HCT116 (cell line): ENCODE data around the gene USP10. TPM values are rescaled to one million over a fixed set of nuclear protein-coding genes. Genes with fewer than 3 reads are reported as not detected.

ENCODE experiments used
- ATAC-seq: fragments of 200-7000 bp; cut with Tn5 transposase; 2 replicates; pipeline ENCODE4 v1.9.1; 2020; ENCODE audit warnings: mild to moderate bottlenecking, moderate library complexity
- BruUV-seq: library from RNA; stranded (reverse); fragments of 400-500 nt; replicated peaks from 2 replicates; lab custom pipeline; 2021; lab: Mats Ljungman, UMichigan
- CTCF ChIA-PET: fragments of 300-600 bp; sonication (Branson Sonifier 250); formaldehyde crosslinking; loops from one replicate; lab custom pipeline; 2021; ENCODE audit warnings: antibody characterized with exemption; lab: Charles Lee
- POLR2A ChIA-PET: fragments of 300-600, 350-600 bp; sonication (Branson Sonifier 250); formaldehyde crosslinking; loops from one replicate; lab custom pipeline; 2021; ENCODE audit warnings: antibody characterized with exemption; lab: Charles Lee
- RAD21 ChIA-PET, 2 experiments: fragments of 300-600 bp; sonication (Branson Sonifier 250); formaldehyde crosslinking; loops; one replicate each; lab custom pipeline; 2023; ENCODE audit warnings: low total read pairs in 2 of 2; ENCODE audit not compliant: uncharacterized antibody in 2 of 2, unreplicated experiment in 2 of 2, low non-redundant PET in 1 of 2; lab: Charles Lee
- DNase-seq: peaks from one replicate; pipeline ENCODE4 v3.0.0-alpha.2; 2010; ENCODE audit warnings: low read depth, low spot score
- H2AFZ ChIP-seq: fragments of 200-600 bp; shearing (Covaris generic), sonication (generic); 2 replicates; pipeline ENCODE4 v1.6.1; 2017; ENCODE audit warnings: low read depth, mixed run types, mixed read lengths, antibody characterized with exemption, low read length; ENCODE audit not compliant: poor library complexity, severe bottlenecking
- H3K27ac ChIP-seq: 2 replicates; pipeline ENCODE4 v1.5.1; 2012; ENCODE audit warnings: low read depth, low read length
- H3K27me3 ChIP-seq: fragments of 200-600 bp; sonication (generic); 2 replicates; pipeline ENCODE4 v1.6.1; 2016; ENCODE audit warnings: mixed run types, low read length, mixed read lengths; ENCODE audit not compliant: insufficient read depth
- H3K36me3 ChIP-seq, 2 experiments: fragments of 200-500 bp in 1 of 2; fragments of 200-600 bp in 1 of 2; sonication (Bioruptor generic) in 1 of 2; sonication (generic) in 1 of 2; 2 replicates each; pipeline versions ENCODE4 v1.5.1 to v1.6.1; 2014 to 2016; ENCODE audit warnings: low read length in 2 of 2, inconsistent platforms in 1 of 2, mixed read lengths in 1 of 2, mixed run types in 1 of 2; ENCODE audit not compliant: insufficient read depth in 2 of 2, control insufficient read depth in 1 of 2
- H3K4me1 ChIP-seq, 2 experiments: fragments of 200-600 bp in 1 of 2; sonication (generic) in 1 of 2; 2 replicates each; pipeline versions ENCODE4 v1.5.1 to v1.6.1; 2012 to 2017; ENCODE audit warnings: low read length in 2 of 2, inconsistent platforms in 1 of 2, mild to moderate bottlenecking in 1 of 2, mixed read lengths in 1 of 2, mixed run types in 1 of 2, moderate library complexity in 1 of 2; ENCODE audit not compliant: insufficient read depth in 2 of 2, control insufficient read depth in 1 of 2
- H3K4me2 ChIP-seq: fragments of 200-600 bp; sonication (generic); 2 replicates; pipeline ENCODE4 v1.6.1; 2017; ENCODE audit warnings: mixed run types, low read length, mixed read lengths
- H3K4me3 ChIP-seq, 2 experiments: fragments of 200-600 bp in 1 of 2; sonication (generic) in 1 of 2; replicated peaks in 1 of 2; 2 replicates each; pipeline ENCODE4 v1.5.1; 2011 to 2016; ENCODE audit warnings: low read length in 2 of 2, control low read depth in 1 of 2, low read depth in 1 of 2, mild to moderate bottlenecking in 1 of 2, mixed read lengths in 1 of 2, mixed run types in 1 of 2
- H3K79me2 ChIP-seq: fragments of 200-600 bp; sonication (generic); 2 replicates; pipeline ENCODE4 v1.6.1; 2017; ENCODE audit warnings: mild to moderate bottlenecking, mixed run types, low read length, moderate library complexity, mixed read lengths; ENCODE audit not compliant: insufficient read depth
- H3K9ac ChIP-seq: fragments of 200-600 bp; sonication (generic); 2 replicates; pipeline ENCODE4 v1.6.1; 2016; ENCODE audit warnings: low read length, mixed read lengths
- H3K9me2 ChIP-seq: fragments of 200-600 bp; sonication (generic), shearing (Covaris generic); 2 replicates; pipeline ENCODE4 v1.6.1; 2017; ENCODE audit warnings: mixed run types, mild to moderate bottlenecking, moderate library complexity; ENCODE audit not compliant: insufficient read depth
- H3K9me3 ChIP-seq, 2 experiments: fragments of 200-500 bp in 1 of 2; fragments of 200-600 bp in 1 of 2; sonication (Bioruptor generic) in 1 of 2; sonication (generic) in 1 of 2; 2 replicates each; pipeline ENCODE4 v1.6.1; 2014 to 2017; ENCODE audit warnings: low read length in 2 of 2, mixed read lengths in 2 of 2, inconsistent platforms in 1 of 2, low read depth in 1 of 2, mild to moderate bottlenecking in 1 of 2, mixed run types in 1 of 2, moderate library complexity in 1 of 2; ENCODE audit not compliant: control insufficient read depth in 1 of 2, insufficient read depth in 1 of 2
- H4K20me1 ChIP-seq: fragments of 200-600 bp; sonication (generic), shearing (Covaris generic); 2 replicates; pipeline ENCODE4 v1.6.1; 2017; ENCODE audit warnings: mixed run types, mild to moderate bottlenecking, moderate library complexity; ENCODE audit not compliant: insufficient read depth
- CBX3 ChIP-seq: IDR thresholded peaks from 2 replicates; pipeline ENCODE4 v1.6.1; 2012; ENCODE audit warnings: low read depth
- CEBPB ChIP-seq: IDR thresholded peaks from 2 replicates; pipeline ENCODE4 v1.6.1; 2012; ENCODE audit warnings: low read depth
- EGR1 ChIP-seq: IDR thresholded peaks from 2 replicates; pipeline ENCODE4 v1.6.1; 2012; ENCODE audit warnings: low read depth
- ELF1 ChIP-seq: IDR thresholded peaks from 2 replicates; pipeline ENCODE4 v1.6.1; 2012; ENCODE audit warnings: low read depth, borderline replicate concordance
- EZH2 ChIP-seq: fragments of 200-600 bp; sonication (generic); IDR thresholded peaks from 2 replicates; pipeline ENCODE4 v1.6.1; 2017; ENCODE audit warnings: antibody characterized with exemption, mixed run types
- EZH2phosphoT487 ChIP-seq: fragments of 200-600 bp; IDR thresholded peaks from 2 replicates; pipeline ENCODE4 v1.6.1; 2018; ENCODE audit warnings: antibody characterized with exemption, borderline replicate concordance
- JUND ChIP-seq: IDR thresholded peaks from 2 replicates; pipeline ENCODE4 v1.6.1; 2012
- POLR2A ChIP-seq: IDR thresholded peaks from 2 replicates; pipeline ENCODE4 v1.7.0; 2011; ENCODE audit warnings: borderline replicate concordance; ENCODE audit not compliant: insufficient read depth, insufficient read length; ENCODE audit errors: extremely low read depth
- POLR2AphosphoS5 ChIP-seq: IDR thresholded peaks from 2 replicates; pipeline ENCODE4 v1.6.1; 2011; ENCODE audit warnings: mild to moderate bottlenecking, low read depth, low read length, moderate library complexity
- RAD21 ChIP-seq: IDR thresholded peaks from 2 replicates; pipeline ENCODE4 v1.6.1; 2012; ENCODE audit warnings: low read depth, mild to moderate bottlenecking
- SIN3A ChIP-seq: IDR thresholded peaks from 2 replicates; pipeline ENCODE4 v1.6.1; 2012; ENCODE audit warnings: low read depth
- SP1 ChIP-seq: IDR thresholded peaks from 2 replicates; pipeline ENCODE4 v1.6.1; 2012; ENCODE audit warnings: low read depth
- SRF ChIP-seq: IDR thresholded peaks from 2 replicates; pipeline ENCODE4 v1.6.1; 2012; ENCODE audit warnings: low read depth
- TCF7L2 ChIP-seq: IDR thresholded peaks from 2 replicates; pipeline ENCODE4 v1.7.0; 2011; ENCODE audit warnings: borderline replicate concordance, inconsistent platforms; ENCODE audit not compliant: insufficient read depth, insufficient read length; ENCODE audit errors: extremely low read depth
- YY1 ChIP-seq: IDR thresholded peaks from 2 replicates; pipeline ENCODE4 v1.6.1; 2011; ENCODE audit warnings: low read length, low read depth, moderate library complexity, mild to moderate bottlenecking; ENCODE audit not compliant: insufficient replicate concordance; ENCODE audit errors: extremely low read depth
- ZFX ChIP-seq: fragments of 450-650 bp; IDR thresholded peaks from 2 replicates; pipeline ENCODE4 v1.6.1; 2017
- ZNF274 ChIP-seq: fragments of 200-500 bp; sonication (Bioruptor generic); IDR thresholded peaks from 2 replicates; pipeline ENCODE4 v1.6.1; 2014; ENCODE audit warnings: mild to moderate bottlenecking, low read depth, low read length, inconsistent platforms
- intact Hi-C: fragments of 100-400 bp; cut with micrococcal nuclease; formaldehyde crosslinking; loops from 2 replicates; pipeline ENCODE4 v1.10.0; 2022
- total RNA-seq: library from RNA; stranded (reverse); gene quantifications from one replicate; pipeline ENCODE4 v1.2.1, GENCODE V29; 2021; ENCODE audit not compliant: unreplicated experiment
- TF ChIP-seq, protein P1 (sequence below): IDR thresholded peaks from 2 replicates; pipeline ENCODE4 v1.6.1; 2011; ENCODE audit warnings: mild to moderate bottlenecking, low read length, moderate library complexity; ENCODE audit not compliant: insufficient replicate concordance; ENCODE audit errors: extremely low read depth
- TF ChIP-seq, protein P2 (sequence below): IDR thresholded peaks from 2 replicates; pipeline ENCODE4 v1.6.1; 2012
- TF ChIP-seq, protein P3 (sequence below): IDR thresholded peaks from 2 replicates; pipeline ENCODE4 v1.6.1; 2012; ENCODE audit warnings: low read depth

Gene USP10
- total RNA-seq, 1 experiment from 2014 or later = 175 TPM

DNA sequence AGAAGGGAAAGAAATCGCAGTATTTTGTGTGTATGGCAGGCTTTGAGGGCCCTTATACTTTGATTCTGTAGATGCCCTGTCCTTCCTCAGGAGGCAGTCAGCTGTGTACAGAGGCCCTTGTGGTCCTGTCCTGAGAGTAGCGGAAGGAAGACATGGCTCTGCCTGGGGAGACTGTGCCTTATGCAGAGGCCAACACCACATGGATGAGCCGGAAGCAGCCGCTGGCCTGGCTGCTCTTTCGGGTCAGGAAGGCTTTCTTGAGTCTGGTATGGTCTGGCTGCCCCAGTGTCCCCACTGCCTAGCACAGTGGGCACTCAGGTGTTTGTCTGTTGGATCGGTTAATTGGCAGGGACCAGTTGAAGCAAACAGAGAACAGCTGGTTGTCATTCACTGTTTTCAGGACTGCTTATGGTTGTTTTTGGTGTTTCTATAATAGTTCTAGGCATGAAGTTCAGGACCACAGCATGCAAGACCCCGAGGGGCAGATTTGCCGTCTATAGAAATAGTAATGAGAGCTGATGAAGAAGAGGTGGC, 12.4 kb downstream of the USP10 start:
- Histone ChIP-seq H3K4me2 (no peak overlapping the region), H3K27me3 (no peaks in the 10 kb centered on the region), H3K79me2 (peaks cover 100% of the 10 kb centered on the region), H4K20me1 (peaks cover 88% of the 10 kb centered on the region; the same call in 1 of the 2 replicates), H3K9me2 (no peaks in the 10 kb centered on the region), H3K27ac (no peak overlapping the region), H3K9ac (no peak overlapping the region), H3K36me3 (peaks cover 4 to 17% of the 10 kb centered on the region in 2 experiments; a peak in 3 of 4 replicates), H2AFZ (no peak overlapping the region), H3K4me1 (peaks cover 0 to 2% of the 10 kb centered on the region in 2 experiments; a peak in 2 of 4 replicates), H3K4me3 (no peak overlapping the region), H3K9me3 (no peaks in the 10 kb centered on the region)
- BruUV-seq = no TSS peak
- ChIA-PET CTCF (interaction anchor here (1.6 to 7.0 kb wide), 3 partner anchors 13 to 26 kb away, joined by 4 to 47 read pairs (median 6); no protein-coding TSS in a partner anchor), RAD21 (no interaction called here), POLR2A (no interaction called here)
- TF ChIP-seq ZNF274 (no peak), CEBPB (no peak), TCF7L2 (no peak), EGR1 (no peak), POLR2A (no peak), SIN3A (no peak), RAD21 (no peak), YY1 (no peak), ELF1 (no peak), EZH2phosphoT487 (no peak), ZFX (no peak), POLR2AphosphoS5 (no peak), SP1 (no peak), EZH2 (no peak), CBX3 (no peak), SRF (no peak), JUND (no peak)
- TF ChIP-seq, protein P1, sequence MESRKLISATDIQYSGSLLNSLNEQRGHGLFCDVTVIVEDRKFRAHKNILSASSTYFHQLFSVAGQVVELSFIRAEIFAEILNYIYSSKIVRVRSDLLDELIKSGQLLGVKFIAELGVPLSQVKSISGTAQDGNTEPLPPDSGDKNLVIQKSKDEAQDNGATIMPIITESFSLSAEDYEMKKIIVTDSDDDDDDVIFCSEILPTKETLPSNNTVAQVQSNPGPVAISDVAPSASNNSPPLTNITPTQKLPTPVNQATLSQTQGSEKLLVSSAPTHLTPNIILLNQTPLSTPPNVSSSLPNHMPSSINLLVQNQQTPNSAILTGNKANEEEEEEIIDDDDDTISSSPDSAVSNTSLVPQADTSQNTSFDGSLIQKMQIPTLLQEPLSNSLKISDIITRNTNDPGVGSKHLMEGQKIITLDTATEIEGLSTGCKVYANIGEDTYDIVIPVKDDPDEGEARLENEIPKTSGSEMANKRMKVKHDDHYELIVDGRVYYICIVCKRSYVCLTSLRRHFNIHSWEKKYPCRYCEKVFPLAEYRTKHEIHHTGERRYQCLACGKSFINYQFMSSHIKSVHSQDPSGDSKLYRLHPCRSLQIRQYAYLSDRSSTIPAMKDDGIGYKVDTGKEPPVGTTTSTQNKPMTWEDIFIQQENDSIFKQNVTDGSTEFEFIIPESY = no peak
- TF ChIP-seq, protein P2, sequence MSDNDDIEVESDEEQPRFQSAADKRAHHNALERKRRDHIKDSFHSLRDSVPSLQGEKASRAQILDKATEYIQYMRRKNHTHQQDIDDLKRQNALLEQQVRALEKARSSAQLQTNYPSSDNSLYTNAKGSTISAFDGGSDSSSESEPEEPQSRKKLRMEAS = no peak
- TF ChIP-seq, protein P3, sequence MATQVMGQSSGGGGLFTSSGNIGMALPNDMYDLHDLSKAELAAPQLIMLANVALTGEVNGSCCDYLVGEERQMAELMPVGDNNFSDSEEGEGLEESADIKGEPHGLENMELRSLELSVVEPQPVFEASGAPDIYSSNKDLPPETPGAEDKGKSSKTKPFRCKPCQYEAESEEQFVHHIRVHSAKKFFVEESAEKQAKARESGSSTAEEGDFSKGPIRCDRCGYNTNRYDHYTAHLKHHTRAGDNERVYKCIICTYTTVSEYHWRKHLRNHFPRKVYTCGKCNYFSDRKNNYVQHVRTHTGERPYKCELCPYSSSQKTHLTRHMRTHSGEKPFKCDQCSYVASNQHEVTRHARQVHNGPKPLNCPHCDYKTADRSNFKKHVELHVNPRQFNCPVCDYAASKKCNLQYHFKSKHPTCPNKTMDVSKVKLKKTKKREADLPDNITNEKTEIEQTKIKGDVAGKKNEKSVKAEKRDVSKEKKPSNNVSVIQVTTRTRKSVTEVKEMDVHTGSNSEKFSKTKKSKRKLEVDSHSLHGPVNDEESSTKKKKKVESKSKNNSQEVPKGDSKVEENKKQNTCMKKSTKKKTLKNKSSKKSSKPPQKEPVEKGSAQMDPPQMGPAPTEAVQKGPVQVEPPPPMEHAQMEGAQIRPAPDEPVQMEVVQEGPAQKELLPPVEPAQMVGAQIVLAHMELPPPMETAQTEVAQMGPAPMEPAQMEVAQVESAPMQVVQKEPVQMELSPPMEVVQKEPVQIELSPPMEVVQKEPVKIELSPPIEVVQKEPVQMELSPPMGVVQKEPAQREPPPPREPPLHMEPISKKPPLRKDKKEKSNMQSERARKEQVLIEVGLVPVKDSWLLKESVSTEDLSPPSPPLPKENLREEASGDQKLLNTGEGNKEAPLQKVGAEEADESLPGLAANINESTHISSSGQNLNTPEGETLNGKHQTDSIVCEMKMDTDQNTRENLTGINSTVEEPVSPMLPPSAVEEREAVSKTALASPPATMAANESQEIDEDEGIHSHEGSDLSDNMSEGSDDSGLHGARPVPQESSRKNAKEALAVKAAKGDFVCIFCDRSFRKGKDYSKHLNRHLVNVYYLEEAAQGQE = no peak
- intact Hi-C loops = no loop called here
- ATAC-seq = peak; percentile 37
- DNase-seq = no peak
